Neural cell (in vitro differentiated cells): Measurements from ENCODE around the gene NUB1. TPM values are rescaled to one million over a fixed set of nuclear protein-coding genes. Genes with fewer than 3 reads are reported as not detected.

Experiments used
- H2AFZ ChIP-seq: fragments of 200-600, 300-800 bp; sonication (generic), shearing (Covaris generic); 2 replicates; pipeline ENCODE4 v1.6.0; 2014; ENCODE audit warnings: low read depth, mild to moderate bottlenecking, antibody characterized with exemption, low read length, moderate library complexity
- H3F3A ChIP-seq: fragments of 200-600 bp; shearing (Covaris generic); 2 replicates; pipeline ENCODE4 v1.6.1; 2016; ENCODE audit warnings: mild to moderate bottlenecking, moderate library complexity, mixed read lengths, antibody characterized with exemption, low read length; ENCODE audit not compliant: insufficient read depth, poor library complexity, severe bottlenecking
- H3K27ac ChIP-seq: fragments of 200-600, 300-800 bp; sonication (generic), shearing (Covaris generic); 2 replicates; pipeline ENCODE4 v1.5.1; 2014; ENCODE audit warnings: mild to moderate bottlenecking, low read length, moderate library complexity
- H3K27me3 ChIP-seq: fragments of 300-800, 200-600 bp; sonication (generic), shearing (Covaris generic); 2 replicates; pipeline ENCODE4 v1.6.0; 2014; ENCODE audit warnings: mild to moderate bottlenecking, low read depth, low read length, moderate library complexity; ENCODE audit not compliant: insufficient read depth
- H3K36me3 ChIP-seq: fragments of 300-800, 200-600 bp; sonication (generic), shearing (Covaris generic); 2 replicates; pipeline ENCODE4 v1.5.1; 2014; ENCODE audit warnings: mild to moderate bottlenecking, antibody characterized with exemption, low read length, moderate library complexity; ENCODE audit not compliant: insufficient read depth
- H3K4me2 ChIP-seq: fragments of 300-800, 200-600 bp; sonication (generic), shearing (Covaris generic); 2 replicates; pipeline ENCODE4 v1.6.0; 2014; ENCODE audit warnings: mild to moderate bottlenecking, low read length
- H3K4me3 ChIP-seq: fragments of 300-800, 200-600 bp; sonication (generic), shearing (Covaris generic); 2 replicates; pipeline ENCODE4 v1.5.1; 2014; ENCODE audit warnings: mild to moderate bottlenecking, low read length, moderate library complexity
- H3K79me2 ChIP-seq: fragments of 200-600 bp; shearing (Covaris generic); replicated peaks from 2 replicates; pipeline ENCODE4 v1.6.0; 2014; ENCODE audit warnings: mild to moderate bottlenecking, low read length, moderate library complexity; ENCODE audit not compliant: insufficient read depth
- H3K9ac ChIP-seq: fragments of 300-800, 200-600 bp; sonication (generic), shearing (Covaris generic); 2 replicates; pipeline ENCODE4 v1.6.1; 2016; ENCODE audit warnings: mild to moderate bottlenecking, low read length, mixed read lengths
- H3K9me2 ChIP-seq: fragments of 200-600 bp; shearing (Covaris generic); 2 replicates; pipeline ENCODE4 v1.6.1; 2016; ENCODE audit warnings: mild to moderate bottlenecking, low read length, mixed read lengths; ENCODE audit not compliant: insufficient read depth
- H3K9me3 ChIP-seq: fragments of 200-600, 300-800 bp; sonication (generic), shearing (Covaris generic); 2 replicates; pipeline ENCODE4 v1.6.1; 2016; ENCODE audit warnings: mild to moderate bottlenecking, mixed run types, low read length, moderate library complexity, mixed read lengths
- H4K20me1 ChIP-seq: fragments of 200-600 bp; shearing (Covaris generic); 2 replicates; pipeline ENCODE4 v1.6.1; 2016; ENCODE audit warnings: mild to moderate bottlenecking, mixed run types; ENCODE audit not compliant: insufficient read depth
- CTCF ChIP-seq: fragments of 450-650 bp; IDR thresholded peaks from 2 replicates; pipeline ENCODE4 v1.5.1; 2014; ENCODE audit warnings: antibody characterized with exemption, mild to moderate bottlenecking, moderate library complexity; ENCODE audit not compliant: poor library complexity, severe bottlenecking
- EP300 ChIP-seq: fragments of 450-650 bp; conservative IDR thresholded peaks from 2 replicates; pipeline ENCODE4 v1.6.1; 2014; ENCODE audit warnings: antibody characterized with exemption, mild to moderate bottlenecking, moderate library complexity; ENCODE audit not compliant: poor library complexity, severe bottlenecking
- EZH2 ChIP-seq: fragments of 200-600, 300-800 bp; shearing (Covaris generic), sonication (generic); IDR thresholded peaks from 2 replicates; pipeline ENCODE4 v1.6.1; 2014; ENCODE audit warnings: antibody characterized with exemption, low read length, borderline replicate concordance, mild to moderate bottlenecking; ENCODE audit not compliant: insufficient read depth, poor library complexity, severe bottlenecking
- MXI1 ChIP-seq: fragments of 450-650 bp; conservative IDR thresholded peaks from 2 replicates; pipeline ENCODE4 v1.6.1; 2014; ENCODE audit warnings: antibody characterized with exemption, mild to moderate bottlenecking; ENCODE audit not compliant: poor library complexity, severe bottlenecking
- POLR2AphosphoS5 ChIP-seq: IDR thresholded peaks from 2 replicates; pipeline ENCODE4 v1.6.1; 2012
- RAD21 ChIP-seq: fragments of 450-650 bp; conservative IDR thresholded peaks from 2 replicates; pipeline ENCODE4 v1.6.1; 2014; ENCODE audit warnings: antibody characterized with exemption, mild to moderate bottlenecking, moderate library complexity
- REST ChIP-seq: IDR thresholded peaks from 2 replicates; pipeline ENCODE4 v1.6.1; 2012; ENCODE audit warnings: borderline replicate concordance
- SMC3 ChIP-seq: fragments of 450-650 bp; conservative IDR thresholded peaks from 2 replicates; pipeline ENCODE4 v1.6.1; 2014; ENCODE audit warnings: antibody characterized with exemption, mild to moderate bottlenecking, moderate library complexity; ENCODE audit not compliant: poor library complexity
- TAF1 ChIP-seq: IDR thresholded peaks from 2 replicates; pipeline ENCODE4 v1.6.1; 2012; ENCODE audit warnings: low read depth
- polyA plus RNA-seq: library from polyadenylated mRNA; depleted of rRNA; stranded (reverse); fragments of >200 nt; gene quantifications from 2 replicates; pipeline ENCODE4 v1.2.3, GENCODE V29; 2014

Gene NUB1
- polyA plus RNA-seq, 1 donor from 2014 or later, result 48.4 TPM

GRCh38 chr7:151411551-151411950 lies 69.9 kb downstream of the NUB1 start:
- Histone ChIP-seq H3K9me3 (no peaks in the 10 kb centered on the region), H3K9ac (no peak overlapping the region), H3K27me3 (peaks cover 6% of the 10 kb centered on the region), H4K20me1 (no peaks in the 10 kb centered on the region), H3K4me2 (no peak overlapping the region), H3K79me2 (no peaks in the 10 kb centered on the region), H2AFZ (no peak overlapping the region), H3F3A (no peaks in the 10 kb centered on the region), H3K27ac (no peak overlapping the region), H3K4me3 (no peak overlapping the region), H3K36me3 (no peaks in the 10 kb centered on the region), H3K9me2 (no peaks in the 10 kb centered on the region)
- TF ChIP-seq EZH2 (no peak), CTCF (no peak), EP300 (no peak), REST (no peak), POLR2AphosphoS5 (no peak), TAF1 (no peak)

GRCh38 chr7:151412318-151412717 lies 70.7 kb downstream of the NUB1 start:
- H3K27ac ChIP-seq, result no peak overlapping the region
- H3K4me3 ChIP-seq, result no peak overlapping the region

More at GRCh38 chr7:151412318-151412717, 70.7 kb downstream of the NUB1 start:
- Histone ChIP-seq H3K9me2 (no peaks in the 10 kb centered on the region), H3K9ac (no peak overlapping the region), H3F3A (no peaks in the 10 kb centered on the region), H3K4me2 (no peak overlapping the region), H3K36me3 (no peaks in the 10 kb centered on the region), H3K27me3 (peaks cover 6% of the 10 kb centered on the region), H2AFZ (no peak overlapping the region), H3K9me3 (no peaks in the 10 kb centered on the region), H3K79me2 (no peaks in the 10 kb centered on the region), H4K20me1 (no peaks in the 10 kb centered on the region)
- TF ChIP-seq POLR2AphosphoS5, result no peak
- TF ChIP-seq SMC3, result no peak
- no peak for TF ChIP-seq CTCF
- no peak for TF ChIP-seq EZH2
- no peak for TF ChIP-seq TAF1
- no peak for TF ChIP-seq EP300
- no peak for TF ChIP-seq RAD21
- TF ChIP-seq MXI1, result no peak
- TF ChIP-seq REST, result no peak
